ENCODE measurements around the gene JPH4.

The JPH4 gene

DNA sequence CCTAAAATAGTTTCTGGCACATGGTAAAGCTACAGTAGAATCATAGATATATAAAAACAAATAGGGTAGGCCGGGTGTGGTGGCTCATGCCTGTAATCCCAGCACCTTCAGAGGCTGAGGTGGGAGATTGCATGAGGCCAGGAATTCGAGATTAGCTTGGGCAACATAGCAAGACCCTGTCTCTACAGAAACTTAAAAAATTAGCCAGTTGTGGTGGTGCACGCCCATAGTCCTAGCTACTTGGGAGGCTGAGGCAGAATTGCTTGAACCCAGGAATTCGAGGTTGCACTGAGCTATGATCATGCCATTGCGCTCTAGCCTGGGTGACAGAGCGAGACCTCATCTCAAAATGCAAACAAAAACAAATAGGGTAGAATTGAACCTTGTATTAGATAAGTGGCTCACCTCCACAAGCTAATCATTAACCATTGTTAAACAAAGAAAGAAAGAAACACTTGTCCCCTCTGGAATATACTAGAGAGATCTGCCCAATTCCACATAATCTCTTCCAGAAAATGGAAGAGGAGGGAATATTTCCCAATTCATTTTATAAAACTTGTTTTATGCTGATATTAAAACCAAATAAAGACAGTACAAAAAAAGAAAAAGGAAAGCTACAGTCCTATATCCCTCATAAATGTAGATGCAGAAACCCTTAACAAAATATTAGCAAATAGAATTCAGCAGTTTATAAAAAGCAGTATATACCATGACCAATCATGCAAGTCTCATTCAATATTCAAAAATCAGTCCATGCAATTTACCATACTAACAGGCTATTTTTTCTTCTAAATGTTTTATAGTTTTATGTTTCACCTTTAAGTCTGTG lies 34.9 kb upstream of the JPH4 start:
- TF ChIP-seq ZNF8 (CRISPR knock-in tag; IDR thresholded peaks at IDR 0.05) (no peak), RARB (CRISPR knock-in tag; IDR thresholded peaks at IDR 0.05) (no peak), ZFP3 (CRISPR knock-in tag; IDR thresholded peaks at IDR 0.05) (no peak), CSDC2 (CRISPR knock-in tag; IDR thresholded peaks at IDR 0.05) (no peak), ESRRG (CRISPR knock-in tag; IDR thresholded peaks at IDR 0.05) (no peak), BACH2 (CRISPR knock-in tag; IDR thresholded peaks at IDR 0.05; ENCODE audit: borderline replicate concordance) (no peak), ARNTL (CRISPR knock-in tag; IDR thresholded peaks at IDR 0.05; ENCODE audit: borderline replicate concordance, low read depth) (no peak), ZNF70 (CRISPR knock-in tag; IDR thresholded peaks at IDR 0.05) (no peak), OSR1 (CRISPR knock-in tag; IDR thresholded peaks at IDR 0.05) (no peak), ZFP30 (CRISPR knock-in tag; IDR thresholded peaks at IDR 0.05) (no peak), ISL1 (CRISPR knock-in tag; IDR thresholded peaks at IDR 0.05) (no peak), PPARA (CRISPR knock-in tag; IDR thresholded peaks at IDR 0.05; ENCODE audit: borderline replicate concordance) (no peak), ZNF565 (CRISPR knock-in tag; conservative IDR thresholded peaks at IDR 0.05; ENCODE audit: low read depth) (no peak)
- TF ChIP-seq, protein P1, sequence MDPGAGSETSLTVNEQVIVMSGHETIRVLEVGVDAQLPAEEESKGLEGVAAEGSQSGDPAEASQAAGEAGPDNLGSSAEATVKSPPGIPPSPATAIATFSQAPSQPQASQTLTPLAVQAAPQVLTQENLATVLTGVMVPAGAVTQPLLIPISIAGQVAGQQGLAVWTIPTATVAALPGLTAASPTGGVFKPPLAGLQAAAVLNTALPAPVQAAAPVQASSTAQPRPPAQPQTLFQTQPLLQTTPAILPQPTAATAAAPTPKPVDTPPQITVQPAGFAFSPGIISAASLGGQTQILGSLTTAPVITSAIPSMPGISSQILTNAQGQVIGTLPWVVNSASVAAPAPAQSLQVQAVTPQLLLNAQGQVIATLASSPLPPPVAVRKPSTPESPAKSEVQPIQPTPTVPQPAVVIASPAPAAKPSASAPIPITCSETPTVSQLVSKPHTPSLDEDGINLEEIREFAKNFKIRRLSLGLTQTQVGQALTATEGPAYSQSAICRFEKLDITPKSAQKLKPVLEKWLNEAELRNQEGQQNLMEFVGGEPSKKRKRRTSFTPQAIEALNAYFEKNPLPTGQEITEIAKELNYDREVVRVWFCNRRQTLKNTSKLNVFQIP (CRISPR knock-in tag; IDR thresholded peaks at IDR 0.05; ENCODE audit: borderline replicate concordance, low read depth): no peak
- TF ChIP-seq, protein P2, sequence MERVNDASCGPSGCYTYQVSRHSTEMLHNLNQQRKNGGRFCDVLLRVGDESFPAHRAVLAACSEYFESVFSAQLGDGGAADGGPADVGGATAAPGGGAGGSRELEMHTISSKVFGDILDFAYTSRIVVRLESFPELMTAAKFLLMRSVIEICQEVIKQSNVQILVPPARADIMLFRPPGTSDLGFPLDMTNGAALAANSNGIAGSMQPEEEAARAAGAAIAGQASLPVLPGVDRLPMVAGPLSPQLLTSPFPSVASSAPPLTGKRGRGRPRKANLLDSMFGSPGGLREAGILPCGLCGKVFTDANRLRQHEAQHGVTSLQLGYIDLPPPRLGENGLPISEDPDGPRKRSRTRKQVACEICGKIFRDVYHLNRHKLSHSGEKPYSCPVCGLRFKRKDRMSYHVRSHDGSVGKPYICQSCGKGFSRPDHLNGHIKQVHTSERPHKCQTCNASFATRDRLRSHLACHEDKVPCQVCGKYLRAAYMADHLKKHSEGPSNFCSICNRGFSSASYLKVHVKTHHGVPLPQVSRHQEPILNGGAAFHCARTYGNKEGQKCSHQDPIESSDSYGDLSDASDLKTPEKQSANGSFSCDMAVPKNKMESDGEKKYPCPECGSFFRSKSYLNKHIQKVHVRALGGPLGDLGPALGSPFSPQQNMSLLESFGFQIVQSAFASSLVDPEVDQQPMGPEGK (CRISPR knock-in tag; IDR thresholded peaks at IDR 0.05; ENCODE audit: borderline replicate concordance): no peak
- TF ChIP-seq, protein P3, sequence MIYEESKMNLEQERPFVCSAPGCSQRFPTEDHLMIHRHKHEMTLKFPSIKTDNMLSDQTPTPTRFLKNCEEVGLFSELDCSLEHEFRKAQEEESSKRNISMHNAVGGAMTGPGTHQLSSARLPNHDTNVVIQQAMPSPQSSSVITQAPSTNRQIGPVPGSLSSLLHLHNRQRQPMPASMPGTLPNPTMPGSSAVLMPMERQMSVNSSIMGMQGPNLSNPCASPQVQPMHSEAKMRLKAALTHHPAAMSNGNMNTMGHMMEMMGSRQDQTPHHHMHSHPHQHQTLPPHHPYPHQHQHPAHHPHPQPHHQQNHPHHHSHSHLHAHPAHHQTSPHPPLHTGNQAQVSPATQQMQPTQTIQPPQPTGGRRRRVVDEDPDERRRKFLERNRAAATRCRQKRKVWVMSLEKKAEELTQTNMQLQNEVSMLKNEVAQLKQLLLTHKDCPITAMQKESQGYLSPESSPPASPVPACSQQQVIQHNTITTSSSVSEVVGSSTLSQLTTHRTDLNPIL (CRISPR knock-in tag; IDR thresholded peaks at IDR 0.05; ENCODE audit: low read depth): no peak
- TF ChIP-seq, protein P4, sequence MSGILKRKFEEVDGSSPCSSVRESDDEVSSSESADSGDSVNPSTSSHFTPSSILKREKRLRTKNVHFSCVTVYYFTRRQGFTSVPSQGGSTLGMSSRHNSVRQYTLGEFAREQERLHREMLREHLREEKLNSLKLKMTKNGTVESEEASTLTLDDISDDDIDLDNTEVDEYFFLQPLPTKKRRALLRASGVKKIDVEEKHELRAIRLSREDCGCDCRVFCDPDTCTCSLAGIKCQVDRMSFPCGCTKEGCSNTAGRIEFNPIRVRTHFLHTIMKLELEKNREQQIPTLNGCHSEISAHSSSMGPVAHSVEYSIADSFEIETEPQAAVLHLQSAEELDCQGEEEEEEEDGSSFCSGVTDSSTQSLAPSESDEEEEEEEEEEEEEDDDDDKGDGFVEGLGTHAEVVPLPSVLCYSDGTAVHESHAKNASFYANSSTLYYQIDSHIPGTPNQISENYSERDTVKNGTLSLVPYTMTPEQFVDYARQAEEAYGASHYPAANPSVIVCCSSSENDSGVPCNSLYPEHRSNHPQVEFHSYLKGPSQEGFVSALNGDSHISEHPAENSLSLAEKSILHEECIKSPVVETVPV (CRISPR knock-in tag; IDR thresholded peaks at IDR 0.05): no peak
- TF ChIP-seq, protein P5, sequence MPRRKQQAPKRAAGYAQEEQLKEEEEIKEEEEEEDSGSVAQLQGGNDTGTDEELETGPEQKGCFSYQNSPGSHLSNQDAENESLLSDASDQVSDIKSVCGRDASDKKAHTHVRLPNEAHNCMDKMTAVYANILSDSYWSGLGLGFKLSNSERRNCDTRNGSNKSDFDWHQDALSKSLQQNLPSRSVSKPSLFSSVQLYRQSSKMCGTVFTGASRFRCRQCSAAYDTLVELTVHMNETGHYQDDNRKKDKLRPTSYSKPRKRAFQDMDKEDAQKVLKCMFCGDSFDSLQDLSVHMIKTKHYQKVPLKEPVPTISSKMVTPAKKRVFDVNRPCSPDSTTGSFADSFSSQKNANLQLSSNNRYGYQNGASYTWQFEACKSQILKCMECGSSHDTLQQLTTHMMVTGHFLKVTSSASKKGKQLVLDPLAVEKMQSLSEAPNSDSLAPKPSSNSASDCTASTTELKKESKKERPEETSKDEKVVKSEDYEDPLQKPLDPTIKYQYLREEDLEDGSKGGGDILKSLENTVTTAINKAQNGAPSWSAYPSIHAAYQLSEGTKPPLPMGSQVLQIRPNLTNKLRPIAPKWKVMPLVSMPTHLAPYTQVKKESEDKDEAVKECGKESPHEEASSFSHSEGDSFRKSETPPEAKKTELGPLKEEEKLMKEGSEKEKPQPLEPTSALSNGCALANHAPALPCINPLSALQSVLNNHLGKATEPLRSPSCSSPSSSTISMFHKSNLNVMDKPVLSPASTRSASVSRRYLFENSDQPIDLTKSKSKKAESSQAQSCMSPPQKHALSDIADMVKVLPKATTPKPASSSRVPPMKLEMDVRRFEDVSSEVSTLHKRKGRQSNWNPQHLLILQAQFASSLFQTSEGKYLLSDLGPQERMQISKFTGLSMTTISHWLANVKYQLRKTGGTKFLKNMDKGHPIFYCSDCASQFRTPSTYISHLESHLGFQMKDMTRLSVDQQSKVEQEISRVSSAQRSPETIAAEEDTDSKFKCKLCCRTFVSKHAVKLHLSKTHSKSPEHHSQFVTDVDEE (CRISPR knock-in tag; IDR thresholded peaks at IDR 0.05): no peak
- no peak for ATAC-seq

DNA sequence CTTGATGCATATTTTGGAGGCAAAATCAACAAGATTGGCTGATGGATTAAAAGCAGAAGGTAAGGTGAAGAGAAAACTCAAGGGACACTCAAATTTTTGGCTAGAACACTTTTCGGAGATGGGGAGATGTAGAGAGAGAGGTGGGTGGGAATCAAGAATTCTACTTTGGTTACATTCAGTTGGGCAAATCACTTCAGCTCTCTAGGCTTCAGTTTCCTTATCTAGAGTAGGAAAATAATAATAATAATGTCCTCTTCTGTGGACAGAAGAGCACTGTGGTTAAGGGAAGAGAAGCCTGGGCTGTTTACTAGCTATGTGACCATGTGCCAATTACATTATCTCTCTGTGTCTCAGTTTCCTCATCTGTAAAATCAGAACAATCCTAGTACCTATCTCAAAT lies 34.2 kb upstream of the JPH4 start:
- TF ChIP-seq PPARA (CRISPR knock-in tag; IDR thresholded peaks at IDR 0.05; ENCODE audit: borderline replicate concordance) (no peak), BACH2 (CRISPR knock-in tag; IDR thresholded peaks at IDR 0.05; ENCODE audit: borderline replicate concordance) (no peak), TOX (CRISPR knock-in tag; IDR thresholded peaks at IDR 0.05; ENCODE audit: borderline replicate concordance) (no peak), ZNF70 (CRISPR knock-in tag; IDR thresholded peaks at IDR 0.05) (no peak), ZNF8 (CRISPR knock-in tag; IDR thresholded peaks at IDR 0.05) (no peak)
- TF ChIP-seq, protein P4 (CRISPR knock-in tag; IDR thresholded peaks at IDR 0.05): no peak
- ATAC-seq: no peak
